DND-41 (cell line): ENCODE data around the gene CRYBA2.

ENCODE experiments used
- ATAC-seq: fragments of 200-7000 bp; cut with Tn5 transposase; 3 replicates; pipeline ENCODE4 v1.9.1; 2021; ENCODE audit warnings: low read depth; ENCODE audit not compliant: insufficient read depth
- DNase-seq: peaks from one replicate; pipeline ENCODE4 v3.0.0-alpha.2; 2020
- H2AFZ ChIP-seq: 2 replicates; pipeline ENCODE4 v1.6.0; 2012; ENCODE audit warnings: low read depth, low read length
- H3K27ac ChIP-seq: 2 replicates; pipeline ENCODE4 v1.5.1; 2012; ENCODE audit warnings: low read length, inconsistent platforms
- H3K27me3 ChIP-seq: fragments of 200-600 bp; sonication (generic); 2 replicates; pipeline ENCODE4 v1.6.0; 2012; ENCODE audit warnings: low read length, mild to moderate bottlenecking, inconsistent platforms; ENCODE audit not compliant: insufficient read depth, poor library complexity
- H3K36me3 ChIP-seq: 2 replicates; pipeline ENCODE4 v1.5.1; 2012; ENCODE audit warnings: low read length, inconsistent platforms; ENCODE audit not compliant: insufficient read depth
- H3K4me1 ChIP-seq: 2 replicates; pipeline ENCODE4 v1.5.1; 2012; ENCODE audit warnings: mild to moderate bottlenecking, low read length; ENCODE audit not compliant: insufficient read depth
- H3K4me2 ChIP-seq: 2 replicates; pipeline ENCODE4 v1.6.0; 2012; ENCODE audit warnings: mild to moderate bottlenecking, moderate library complexity, low read length, inconsistent platforms; ENCODE audit not compliant: insufficient read depth
- H3K4me3 ChIP-seq, 2 experiments: fragments of 200-600 bp in 1 of 2; shearing (Covaris generic) in 1 of 2; 2 replicates each; pipeline ENCODE4 v1.5.1; 2012 to 2016; ENCODE audit warnings: inconsistent platforms in 2 of 2, low read length in 2 of 2, mild to moderate bottlenecking in 2 of 2, low read depth in 1 of 2, moderate library complexity in 1 of 2
- H3K79me2 ChIP-seq: 2 replicates; pipeline ENCODE4 v1.6.0; 2012; ENCODE audit warnings: low read length, inconsistent platforms; ENCODE audit not compliant: insufficient read depth
- H3K9ac ChIP-seq: 2 replicates; pipeline ENCODE4 v1.6.0; 2012; ENCODE audit warnings: low read depth, mild to moderate bottlenecking, inconsistent platforms, low read length, moderate library complexity
- H3K9me3 ChIP-seq: 2 replicates; pipeline ENCODE4 v1.5.1; 2012; ENCODE audit warnings: low read length, moderate library complexity, mild to moderate bottlenecking, inconsistent platforms; ENCODE audit not compliant: insufficient read depth, severe bottlenecking
- H4K20me1 ChIP-seq: 2 replicates; pipeline ENCODE4 v1.6.0; 2012; ENCODE audit warnings: low read length; ENCODE audit not compliant: insufficient read depth
- CTCF ChIP-seq: IDR thresholded peaks from 2 replicates; pipeline ENCODE4 v1.5.1; 2012; ENCODE audit warnings: borderline replicate concordance, low read length, moderate library complexity, mild to moderate bottlenecking; ENCODE audit not compliant: poor library complexity, severe bottlenecking; ENCODE audit errors: extremely low read depth
- EZH2 ChIP-seq: IDR thresholded peaks from 3 replicates; pipeline ENCODE4 v1.6.1; 2012; ENCODE audit warnings: borderline replicate concordance, low read depth, mild to moderate bottlenecking, moderate library complexity, low read length, inconsistent platforms; ENCODE audit not compliant: severe bottlenecking

CRYBA2 gene

GRCh38 chr2:219035942-219036341 lies 42.7 kb upstream of the CRYBA2 start:
- Histone ChIP-seq H3K9ac (no peak overlapping the region), H2AFZ (no peak overlapping the region), H3K27me3 (peaks cover 16% of the 10 kb centered on the region), H4K20me1 (0 out of 2 replicates have a peak, but pooled peaks cover 3% of the 10 kb centered on the region), H3K36me3 (no peaks in the 10 kb centered on the region), H3K27ac (no peak overlapping the region), H3K4me3 (no peak overlapping the region), H3K79me2 (no peaks in the 10 kb centered on the region), H3K9me3 (no peaks in the 10 kb centered on the region), H3K4me2 (no peak overlapping the region), H3K4me1 (no peaks in the 10 kb centered on the region)
- TF ChIP-seq EZH2 = no peak
- no peak for TF ChIP-seq CTCF
- no peak for DNase-seq
- no peak for ATAC-seq

GRCh38 chr2:219034823-219035222 lies 41.6 kb upstream of the CRYBA2 start:
- H3K9ac ChIP-seq = no peak overlapping the region
- no peaks in the 10 kb centered on the region for H3K36me3 ChIP-seq
- H3K4me2 ChIP-seq = no peak overlapping the region
- ATAC-seq (no peak), DNase-seq (no peak)
- no peak overlapping the region for H3K4me3 ChIP-seq
- H3K27ac ChIP-seq = no peak overlapping the region
- no peak for TF ChIP-seq CTCF
- TF ChIP-seq EZH2 = no peak
- no peak overlapping the region for H2AFZ ChIP-seq
- H3K79me2 ChIP-seq = no peaks in the 10 kb centered on the region
- H4K20me1 ChIP-seq = peaks cover 3% of the 10 kb centered on the region; the same call in 1 of the 2 replicates
- no peaks in the 10 kb centered on the region for H3K9me3 ChIP-seq
- H3K27me3 ChIP-seq = peaks cover 13% of the 10 kb centered on the region
- H3K4me1 ChIP-seq = no peaks in the 10 kb centered on the region

- no peak overlapping the region for H3K4me2 ChIP-seq
- no peaks in the 10 kb centered on the region for H3K79me2 ChIP-seq
- H2AFZ ChIP-seq = no peak overlapping the region
- no peak for TF ChIP-seq CTCF
- no peak for TF ChIP-seq EZH2
- ATAC-seq (no peak), DNase-seq (no peak)
- H4K20me1 ChIP-seq = peaks cover 8% of the 10 kb centered on the region; the same call in 1 of the 2 replicates
- no peak overlapping the region for H3K4me3 ChIP-seq
- H3K27ac ChIP-seq = no peak overlapping the region
- no peaks in the 10 kb centered on the region for H3K9me3 ChIP-seq
- H3K4me1 ChIP-seq = no peaks in the 10 kb centered on the region
- H3K36me3 ChIP-seq = no peaks in the 10 kb centered on the region
- no peak overlapping the region for H3K9ac ChIP-seq
- peaks cover 8% of the 10 kb centered on the region for H3K27me3 ChIP-seq
These were observed 39.0 kb upstream of the CRYBA2 start for GRCh38 chr2:219032051-219032745.
